Panc1 (cell line): ENCODE data around the gene SHROOM3. TPM values are rescaled to one million over a fixed set of nuclear protein-coding genes. Genes with fewer than 3 reads are reported as not detected.

ENCODE experiments used
- ATAC-seq: fragments of 200-7000 bp; cut with Tn5 transposase; 2 replicates; pipeline ENCODE4 v1.9.1; 2020; ENCODE audit warnings: mild to moderate bottlenecking, moderate library complexity
- BruUV-seq: library from RNA; stranded (reverse); fragments of 400-500 nt; replicated peaks from 2 replicates; lab custom pipeline; 2021; lab: Mats Ljungman, UMichigan
- CTCF ChIA-PET: fragments of 300-600 bp; sonication (Branson Sonifier 250); formaldehyde crosslinking; loops from one replicate; lab custom pipeline; 2022; ENCODE audit warnings: antibody characterized with exemption; lab: Charles Lee
- POLR2A ChIA-PET: fragments of 300-600 bp; sonication (Branson Sonifier 250); formaldehyde crosslinking; loops from one replicate; lab custom pipeline; 2022; ENCODE audit warnings: antibody characterized with exemption; lab: Charles Lee
- DNase-seq: peaks from one replicate; pipeline ENCODE4 v3.0.0-alpha.2; 2010; ENCODE audit warnings: low read depth, low spot score
- H3K27ac ChIP-seq: 2 replicates; pipeline ENCODE4 v1.5.1; 2011; ENCODE audit warnings: mild to moderate bottlenecking, low read length, inconsistent platforms
- H3K27me3 ChIP-seq: fragments of 200-500 bp; sonication (Bioruptor generic); 2 replicates; pipeline ENCODE4 v1.6.0; 2014; ENCODE audit warnings: low read length, inconsistent platforms; ENCODE audit not compliant: control insufficient read depth, insufficient read depth
- H3K36me3 ChIP-seq: fragments of 200-500 bp; sonication (Bioruptor generic); 2 replicates; pipeline ENCODE4 v1.5.1; 2014; ENCODE audit warnings: inconsistent platforms, mild to moderate bottlenecking, low read length, moderate library complexity; ENCODE audit not compliant: control insufficient read depth, insufficient read depth
- H3K4me1 ChIP-seq: 2 replicates; pipeline ENCODE4 v1.5.1; 2011; ENCODE audit warnings: inconsistent platforms, mild to moderate bottlenecking, low read length, moderate library complexity; ENCODE audit not compliant: control insufficient read depth, insufficient read depth
- H3K4me3 ChIP-seq, 2 experiments: 2 replicates each; pipeline ENCODE4 v1.5.1; 2011 to 2012; ENCODE audit warnings: low read depth in 2 of 2, low read length in 2 of 2, mild to moderate bottlenecking in 2 of 2, inconsistent platforms in 1 of 2, moderate library complexity in 1 of 2
- H3K9me3 ChIP-seq: fragments of 200-500 bp; sonication (Bioruptor generic); 2 replicates; pipeline ENCODE4 v1.5.1; 2014; ENCODE audit warnings: low read depth, mild to moderate bottlenecking, inconsistent platforms, low read length, moderate library complexity; ENCODE audit not compliant: control insufficient read depth, insufficient read depth
- CTCF ChIP-seq: fragments of 450-650 bp; IDR thresholded peaks from 2 replicates; pipeline ENCODE4 v1.5.1; 2017; ENCODE audit warnings: mild to moderate bottlenecking
- POLR2AphosphoS5 ChIP-seq: IDR thresholded peaks from 2 replicates; pipeline ENCODE4 v1.6.1; 2012; ENCODE audit warnings: mild to moderate bottlenecking, low read depth, low read length, moderate library complexity
- SIN3A ChIP-seq: IDR thresholded peaks from 2 replicates; pipeline ENCODE4 v1.6.1; 2012; ENCODE audit warnings: low read depth, mild to moderate bottlenecking, low read length, moderate library complexity, borderline replicate concordance; ENCODE audit not compliant: insufficient read depth
- TCF7L2 ChIP-seq: IDR thresholded peaks from 2 replicates; pipeline ENCODE4 v1.6.1; 2011; ENCODE audit warnings: mild to moderate bottlenecking, low read depth, low read length, inconsistent platforms
- in situ Hi-C: cut with HindIII; loops from 2 replicates; pipeline ENCODE4 v1.10.0; 2016; ENCODE audit warnings: low sequenced_read_pairs, low pct_unique_long_range_greater_than_20kb
- intact Hi-C: fragments of 100-400 bp; cut with micrococcal nuclease; formaldehyde crosslinking; loops from one replicate; pipeline ENCODE4 v1.10.0; 2022; ENCODE audit not compliant: unreplicated experiment
- total RNA-seq: library from RNA; stranded (reverse); gene quantifications from one replicate; pipeline ENCODE4 v1.2.1, GENCODE V29; 2021; ENCODE audit not compliant: unreplicated experiment
- TF ChIP-seq, protein P1 (sequence below), 2 experiments: IDR thresholded peaks; 2 replicates each; pipeline ENCODE4 v1.6.1; 2011 to 2012; ENCODE audit warnings: low read depth in 2 of 2, control low read depth in 1 of 2, low read length in 1 of 2, mild to moderate bottlenecking in 1 of 2, moderate library complexity in 1 of 2; ENCODE audit not compliant: insufficient read depth in 1 of 2

Gene SHROOM3
- total RNA-seq, 1 experiment from 2014 or later: 7.2 TPM

DNA sequence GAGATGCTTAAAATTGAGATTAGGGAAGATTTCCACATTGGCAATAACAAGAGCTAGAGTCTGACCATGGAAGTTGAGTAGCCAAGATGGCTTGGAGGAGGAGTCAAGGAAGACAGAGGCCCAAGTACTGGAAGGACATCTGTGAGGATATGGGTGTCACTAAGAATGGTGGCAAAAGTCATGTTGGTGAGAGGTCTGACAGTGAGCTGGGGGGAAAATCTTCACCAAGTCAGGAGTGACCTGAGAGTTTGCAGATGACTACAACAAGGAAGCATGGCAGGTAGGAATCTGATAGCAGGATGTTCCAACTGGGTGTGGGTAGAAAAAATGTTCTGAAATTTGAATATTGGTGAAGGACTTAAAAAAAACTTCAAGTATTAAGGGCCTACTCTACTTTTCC is 103.3 kb downstream of the SHROOM3 start:
- Histone ChIP-seq H3K27me3 (no peaks in the 10 kb centered on the region), H3K27ac (no peak overlapping the region; the same call in 1 of the 2 replicates), H3K4me3 (no peak overlapping the region), H3K9me3 (no peaks in the 10 kb centered on the region), H3K4me1 (no peaks in the 10 kb centered on the region; the same call in 1 of the 2 replicates), H3K36me3 (no peaks in the 10 kb centered on the region)
- intact Hi-C loops: no loop called here
- ChIA-PET POLR2A (no interaction called here), CTCF (no interaction called here)
- no peak for TF ChIP-seq TCF7L2
- TF ChIP-seq, protein P1, sequence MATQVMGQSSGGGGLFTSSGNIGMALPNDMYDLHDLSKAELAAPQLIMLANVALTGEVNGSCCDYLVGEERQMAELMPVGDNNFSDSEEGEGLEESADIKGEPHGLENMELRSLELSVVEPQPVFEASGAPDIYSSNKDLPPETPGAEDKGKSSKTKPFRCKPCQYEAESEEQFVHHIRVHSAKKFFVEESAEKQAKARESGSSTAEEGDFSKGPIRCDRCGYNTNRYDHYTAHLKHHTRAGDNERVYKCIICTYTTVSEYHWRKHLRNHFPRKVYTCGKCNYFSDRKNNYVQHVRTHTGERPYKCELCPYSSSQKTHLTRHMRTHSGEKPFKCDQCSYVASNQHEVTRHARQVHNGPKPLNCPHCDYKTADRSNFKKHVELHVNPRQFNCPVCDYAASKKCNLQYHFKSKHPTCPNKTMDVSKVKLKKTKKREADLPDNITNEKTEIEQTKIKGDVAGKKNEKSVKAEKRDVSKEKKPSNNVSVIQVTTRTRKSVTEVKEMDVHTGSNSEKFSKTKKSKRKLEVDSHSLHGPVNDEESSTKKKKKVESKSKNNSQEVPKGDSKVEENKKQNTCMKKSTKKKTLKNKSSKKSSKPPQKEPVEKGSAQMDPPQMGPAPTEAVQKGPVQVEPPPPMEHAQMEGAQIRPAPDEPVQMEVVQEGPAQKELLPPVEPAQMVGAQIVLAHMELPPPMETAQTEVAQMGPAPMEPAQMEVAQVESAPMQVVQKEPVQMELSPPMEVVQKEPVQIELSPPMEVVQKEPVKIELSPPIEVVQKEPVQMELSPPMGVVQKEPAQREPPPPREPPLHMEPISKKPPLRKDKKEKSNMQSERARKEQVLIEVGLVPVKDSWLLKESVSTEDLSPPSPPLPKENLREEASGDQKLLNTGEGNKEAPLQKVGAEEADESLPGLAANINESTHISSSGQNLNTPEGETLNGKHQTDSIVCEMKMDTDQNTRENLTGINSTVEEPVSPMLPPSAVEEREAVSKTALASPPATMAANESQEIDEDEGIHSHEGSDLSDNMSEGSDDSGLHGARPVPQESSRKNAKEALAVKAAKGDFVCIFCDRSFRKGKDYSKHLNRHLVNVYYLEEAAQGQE (IDR thresholded peaks at IDR 0.05; ENCODE audit: insufficient read depth in 1 of 2, low read depth in 2 of 2, low read length in 1 of 2): no peak
- no peak for TF ChIP-seq CTCF
- no peak for TF ChIP-seq POLR2AphosphoS5
- no peak for TF ChIP-seq SIN3A
- no TSS peak for BruUV-seq
- ATAC-seq: no peak
- no peak for DNase-seq
- in situ Hi-C loops: no loop called here

DNA sequence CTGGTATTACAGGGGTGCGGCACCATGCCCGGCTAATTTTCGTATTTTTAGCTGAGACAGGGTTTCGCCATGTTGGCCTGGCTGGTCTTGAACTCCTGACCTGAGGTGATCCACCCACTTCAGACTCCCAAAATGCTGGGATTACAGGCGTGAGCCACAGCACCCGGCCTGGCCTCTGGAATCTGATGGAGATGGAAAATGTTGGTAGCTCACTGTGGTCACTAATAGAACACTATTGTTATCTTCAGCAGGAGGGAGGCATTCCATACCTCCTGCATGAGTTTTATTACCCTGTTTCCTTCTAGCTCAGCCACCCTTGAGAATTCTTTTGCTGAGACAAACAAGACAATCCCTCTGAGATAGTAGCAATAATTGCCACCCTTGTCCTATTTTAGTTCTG is 105.0 kb downstream of the SHROOM3 start:
- ChIA-PET CTCF (no interaction called here), POLR2A (no interaction called here)
- ATAC-seq (no peak), DNase-seq (no peak)
- Histone ChIP-seq H3K27ac (no peak overlapping the region), H3K4me3 (no peak overlapping the region), H3K4me1 (no peaks in the 10 kb centered on the region; the same call in 1 of the 2 replicates), H3K27me3 (no peaks in the 10 kb centered on the region), H3K9me3 (no peaks in the 10 kb centered on the region), H3K36me3 (no peaks in the 10 kb centered on the region)
- in situ Hi-C loops (no loop called here), intact Hi-C loops (no loop called here)
- no TSS peak for BruUV-seq
- TF ChIP-seq CTCF: no peak
- TF ChIP-seq TCF7L2: no peak
- TF ChIP-seq, protein P1 (IDR thresholded peaks at IDR 0.05; ENCODE audit: insufficient read depth in 1 of 2, low read depth in 2 of 2, low read length in 1 of 2): no peak
- no peak for TF ChIP-seq POLR2AphosphoS5
- no peak for TF ChIP-seq SIN3A
